H1 (cell line): Measurements from ENCODE around the gene RSPH6A. TPM values are rescaled to one million over a fixed set of nuclear protein-coding genes. Genes with fewer than 3 reads are reported as not detected.

Source experiments
- CTCF ChIA-PET: fragments of 300-600 bp; sonication (Branson Sonifier 250); formaldehyde crosslinking; loops from one replicate; lab custom pipeline; 2021; ENCODE audit not compliant: partially characterized antibody; lab: Charles Lee
- POLR2A ChIA-PET: fragments of 300-600 bp; sonication (Branson Sonifier 250); formaldehyde crosslinking; loops from one replicate; lab custom pipeline; 2021; ENCODE audit warnings: inconsistent platforms; ENCODE audit not compliant: partially characterized antibody; lab: Charles Lee
- DNase-seq, 2 experiments: peaks; one replicate each; pipeline versions ENCODE4 v3.0.0 to v3.0.0-alpha.2; 2010 to 2022; ENCODE audit warnings: low spot score in 2 of 2, low read depth in 1 of 2, mixed read lengths in 1 of 2
- FAIRE-seq: peaks from 2 replicates; lab custom pipeline; 2011; peaks lifted over from hg19 to GRCh38; lab: Jason Lieb, UNC
- H2AFZ ChIP-seq: 2 replicates; pipeline ENCODE4 v1.8.1; 2012; ENCODE audit warnings: low read length, inconsistent platforms
- H2AK5ac ChIP-seq: 2 replicates; pipeline ENCODE4 v1.6.1; 2013; ENCODE audit warnings: low read depth, low read length
- H2BK120ac ChIP-seq: replicated peaks from 2 replicates; pipeline ENCODE3; 2013; ENCODE audit warnings: low read depth, low read length, inconsistent platforms
- H2BK12ac ChIP-seq: 2 replicates; pipeline ENCODE4 v1.6.1; 2013; ENCODE audit warnings: low read depth, low read length
- H2BK15ac ChIP-seq: 2 replicates; pipeline ENCODE4 v1.6.1; 2013; ENCODE audit warnings: low read length
- H2BK20ac ChIP-seq: 2 replicates; pipeline ENCODE4 v1.6.1; 2013; ENCODE audit warnings: low read length
- H2BK5ac ChIP-seq: 2 replicates; pipeline ENCODE4 v1.6.1; 2013; ENCODE audit warnings: low read depth, low read length
- H3K14ac ChIP-seq: 2 replicates; pipeline ENCODE4 v1.6.1; 2013; ENCODE audit warnings: inconsistent platforms; ENCODE audit not compliant: insufficient read length
- H3K18ac ChIP-seq: 2 replicates; pipeline ENCODE4 v1.6.1; 2013; ENCODE audit warnings: low read length; ENCODE audit errors: extremely low read depth
- H3K23ac ChIP-seq: 2 replicates; pipeline ENCODE4 v1.6.1; 2013; ENCODE audit warnings: inconsistent platforms; ENCODE audit not compliant: insufficient read length
- H3K23me2 ChIP-seq: 2 replicates; pipeline ENCODE4 v1.6.1; 2013; ENCODE audit warnings: low read depth, low read length
- H3K27ac ChIP-seq: 2 replicates; pipeline ENCODE4 v1.6.1; 2011; ENCODE audit warnings: low read depth, low read length, inconsistent platforms
- H3K27me3 ChIP-seq, 4 experiments: replicated peaks in 1 of 4; 1 replicate in 1 of 4; 2 replicates in 3 of 4; pipeline versions ENCODE4 v1.6.1 to v1.8.1; 2011 to 2013; ENCODE audit warnings: low read length in 3 of 4, mild to moderate bottlenecking in 3 of 4, inconsistent platforms in 2 of 4, mixed read lengths in 2 of 4, moderate library complexity in 1 of 4; ENCODE audit not compliant: control insufficient read depth in 3 of 4, insufficient read depth in 3 of 4; ENCODE audit errors: extremely low read depth in 1 of 4
- H3K36me3 ChIP-seq, 4 experiments: 2 replicates each; pipeline versions ENCODE4 v1.6.1 to v1.8.1; 2011 to 2013; ENCODE audit warnings: mild to moderate bottlenecking in 4 of 4, low read length in 3 of 4, moderate library complexity in 2 of 4, control low read depth in 1 of 4, inconsistent platforms in 1 of 4; ENCODE audit not compliant: insufficient read depth in 4 of 4, control insufficient read depth in 2 of 4
- H3K4ac ChIP-seq: replicated peaks from 2 replicates; pipeline ENCODE3; 2013; ENCODE audit warnings: low read length, low read depth, mixed read lengths, inconsistent platforms; ENCODE audit not compliant: insufficient read length
- H3K4me1 ChIP-seq, 4 experiments: replicated peaks in 1 of 4; 1 replicate in 1 of 4; 2 replicates in 3 of 4; pipeline versions ENCODE4 v1.6.1 to v1.8.1; 2011 to 2013; ENCODE audit warnings: low read length in 3 of 4, inconsistent platforms in 2 of 4, mixed read lengths in 1 of 4; ENCODE audit not compliant: insufficient read depth in 4 of 4, control insufficient read depth in 3 of 4
- H3K4me2 ChIP-seq, 2 experiments: 2 replicates each; pipeline versions ENCODE4 v1.6.1 to v1.8.1; 2011 to 2013; ENCODE audit warnings: low read depth in 2 of 2, low read length in 2 of 2, control low read depth in 1 of 2, inconsistent platforms in 1 of 2, mild to moderate bottlenecking in 1 of 2; ENCODE audit not compliant: insufficient read depth in 1 of 2
- H3K4me3 ChIP-seq, 4 experiments: fragments of 200-600, 300-600 bp in 1 of 4; sonication (generic), shearing (Covaris generic), sonication (Bioruptor Twin) in 1 of 4; 2 replicates each; pipeline versions ENCODE4 v1.5.1 to v1.8.1; 2011 to 2016; ENCODE audit warnings: low read length in 4 of 4, low read depth in 3 of 4, control low read depth in 2 of 4, inconsistent platforms in 2 of 4, mild to moderate bottlenecking in 2 of 4, mixed read lengths in 1 of 4, moderate library complexity in 1 of 4; ENCODE audit not compliant: insufficient read depth in 2 of 4; ENCODE audit errors: extremely low read depth in 1 of 4
- H3K56ac ChIP-seq: replicated peaks from 2 replicates; pipeline ENCODE3; 2013; ENCODE audit warnings: low read depth, mild to moderate bottlenecking, mixed read lengths, low read length, inconsistent platforms; ENCODE audit not compliant: insufficient read length
- H3K79me1 ChIP-seq: 2 replicates; pipeline ENCODE4 v1.6.1; 2013; ENCODE audit warnings: low read depth, low read length, control low read depth
- H3K79me2 ChIP-seq, 2 experiments: 2 replicates each; pipeline versions ENCODE4 v1.6.1 to v1.8.1; 2012 to 2013; ENCODE audit warnings: low read length in 2 of 2, mild to moderate bottlenecking in 2 of 2, inconsistent platforms in 1 of 2; ENCODE audit not compliant: insufficient read depth in 2 of 2, control insufficient read depth in 1 of 2
- H3K9ac ChIP-seq, 4 experiments: replicated peaks in 1 of 4; 1 replicate in 1 of 4; 2 replicates in 3 of 4; pipeline versions ENCODE4 v1.6.1 to v1.8.1; 2011 to 2013; ENCODE audit warnings: low read depth in 3 of 4, low read length in 3 of 4, control low read depth in 2 of 4, mild to moderate bottlenecking in 2 of 4, moderate library complexity in 2 of 4, inconsistent platforms in 1 of 4; ENCODE audit errors: extremely low read depth in 1 of 4
- H3K9me3 ChIP-seq, 2 experiments: 2 replicates each; pipeline versions ENCODE4 v1.6.1 to v1.8.1; 2012 to 2013; ENCODE audit warnings: mild to moderate bottlenecking in 2 of 2, moderate library complexity in 2 of 2, control low read depth in 1 of 2, inconsistent platforms in 1 of 2, low read depth in 1 of 2, low read length in 1 of 2, mixed read lengths in 1 of 2; ENCODE audit not compliant: insufficient read depth in 2 of 2
- H4K20me1 ChIP-seq, 2 experiments: replicated peaks in 1 of 2; 2 replicates each; pipeline versions ENCODE3 to v1.8.1; 2011 to 2013; ENCODE audit warnings: inconsistent platforms in 2 of 2, low read length in 2 of 2, mild to moderate bottlenecking in 1 of 2; ENCODE audit not compliant: insufficient read depth in 2 of 2, control insufficient read depth in 1 of 2
- H4K5ac ChIP-seq: 2 replicates; pipeline ENCODE4 v1.6.1; 2013; ENCODE audit warnings: low read length, low read depth, mixed read lengths, inconsistent platforms; ENCODE audit not compliant: insufficient read length
- H4K8ac ChIP-seq: 2 replicates; pipeline ENCODE4 v1.8.0; 2013; ENCODE audit warnings: mild to moderate bottlenecking, moderate library complexity, low read length, inconsistent platforms; ENCODE audit not compliant: insufficient read depth; ENCODE audit errors: extremely low read depth
- H4K91ac ChIP-seq: replicated peaks from 2 replicates; pipeline ENCODE3; 2013; ENCODE audit warnings: low read length, mixed read lengths, inconsistent platforms; ENCODE audit not compliant: insufficient read length
- BRCA1 ChIP-seq: IDR thresholded peaks from 2 replicates; pipeline ENCODE4 v1.6.1; 2012; ENCODE audit warnings: low read depth, low read length, improper control_type of control experiment
- CHD1 ChIP-seq: IDR thresholded peaks from 2 replicates; pipeline ENCODE4 v1.6.1; 2012; ENCODE audit warnings: low read depth, low read length, improper control_type of control experiment
- EGR1 ChIP-seq: IDR thresholded peaks from 2 replicates; pipeline ENCODE4 v1.6.1; 2011; ENCODE audit warnings: low read depth, low read length, borderline replicate concordance
- EZH2 ChIP-seq: fragments of 200-600 bp; sonication (generic); IDR thresholded peaks from 2 replicates; pipeline ENCODE4 v1.7.1; 2012; ENCODE audit warnings: low read depth, mild to moderate bottlenecking, moderate library complexity, low read length, inconsistent platforms; ENCODE audit not compliant: severe bottlenecking
- GABPA ChIP-seq: IDR thresholded peaks from 2 replicates; pipeline ENCODE4 v1.6.1; 2011; ENCODE audit warnings: mild to moderate bottlenecking, low read length, moderate library complexity, borderline replicate concordance; ENCODE audit not compliant: insufficient read depth
- KDM1A ChIP-seq: fragments of 200-600, 300-600 bp; sonication (generic); IDR thresholded peaks from 2 replicates; pipeline ENCODE4 v1.7.1; 2016; ENCODE audit warnings: mild to moderate bottlenecking, low read length, borderline replicate concordance
- RAD21 ChIP-seq, 2 experiments: IDR thresholded peaks in 1 of 2; conservative IDR thresholded peaks in 1 of 2; 2 replicates each; pipeline ENCODE4 v1.6.1; 2011; ENCODE audit warnings: low read depth in 2 of 2, low read length in 2 of 2, improper control_type of control experiment in 1 of 2, inconsistent platforms in 1 of 2, mild to moderate bottlenecking in 1 of 2, moderate library complexity in 1 of 2
- RXRA ChIP-seq: IDR thresholded peaks from 2 replicates; pipeline ENCODE4 v1.6.1; 2011; ENCODE audit warnings: low read depth, mild to moderate bottlenecking, low read length, moderate library complexity; ENCODE audit not compliant: insufficient read depth
- SAP30 ChIP-seq: fragments of 300-600 bp; sonication (generic); IDR thresholded peaks from 2 replicates; pipeline ENCODE4 v1.7.1; 2012; ENCODE audit warnings: low read length, moderate library complexity, mild to moderate bottlenecking, inconsistent platforms; ENCODE audit not compliant: insufficient read depth, insufficient replicate concordance
- SIN3A ChIP-seq, 2 experiments: IDR thresholded peaks in 1 of 2; conservative IDR thresholded peaks in 1 of 2; 2 replicates each; pipeline ENCODE4 v1.6.1; 2011 to 2012; ENCODE audit warnings: low read length in 2 of 2, improper control_type of control experiment in 1 of 2, low read depth in 1 of 2, mild to moderate bottlenecking in 1 of 2
- SP4 ChIP-seq: IDR thresholded peaks from 2 replicates; pipeline ENCODE4 v1.6.1; 2012; ENCODE audit warnings: low read length, inconsistent platforms
- YY1 ChIP-seq: IDR thresholded peaks from 2 replicates; pipeline ENCODE4 v1.6.1; 2011; ENCODE audit warnings: low read depth, mild to moderate bottlenecking, low read length
- WGBS, 2 experiments: shearing (Covaris generic) in 1 of 2; methylation state at CpG; one replicate each; pipeline versions ENCODE4 v1.1.6 to v1.1.7; 2013 to 2015; ENCODE audit warnings: low lambda C conversion rate in 2 of 2, mixed read lengths in 2 of 2, inconsistent platforms in 1 of 2, low coverage in 1 of 2, missing lambda C conversion rate in 1 of 2; ENCODE audit not compliant: insufficient replicate concordance in 2 of 2, insufficient coverage in 1 of 2, insufficient read length in 1 of 2; ENCODE audit errors: extremely low coverage in 1 of 2, missing lambda C conversion rate in 1 of 2; 5-methylcytosine and 5-hydroxymethylcytosine counted together
- polyA plus RNA-seq, 7 experiments: library from polyadenylated mRNA; depleted of rRNA in 3 of 7; stranded (reverse) in 5 of 7; unstranded in 2 of 7; fragments of >200 nt in 5 of 7; fragments of 200-250 nt in 2 of 7; gene quantifications; 1 replicate in 5 of 7; 2 replicates in 1 of 7; 4 replicates in 1 of 7; pipeline versions ENCODE4 v1.2.1 to v1.2.3, GENCODE V29; 2011 to 2013; ENCODE audit warnings: missing spikeins in 2 of 7, mixed read lengths in 2 of 7
- total RNA-seq: library from RNA; stranded (reverse); fragmentation: NEBNext Ultra II Directional; extraction: Animal tissue kit (Norgen Biotek cat#: 25700); gene quantifications from 2 replicates; pipeline ENCODE4 v1.2.1, GENCODE V29; 2021

Gene RSPH6A
- total and polyA plus RNA-seq, 2 of the 8 experiments (the other 6 are each of a cell fraction or from before 2014, with no cell fraction given): 0.05 to 0.19 TPM

- H2AFZ ChIP-seq: no peak overlapping the region
- H2AK5ac ChIP-seq: no peak overlapping the region
- H3K23ac ChIP-seq: no peak overlapping the region
- H3K9ac ChIP-seq: no peak overlapping the region
- peaks cover 3 to 17% of the 10 kb centered on the region in 2 experiments for H4K20me1 ChIP-seq
- H3K27ac ChIP-seq: no peak overlapping the region
- no peak overlapping the region for H4K8ac ChIP-seq
- H2BK15ac ChIP-seq: no peak overlapping the region
- no peak overlapping the region for H3K4ac ChIP-seq
- no peak overlapping the region for H3K4me2 ChIP-seq
- no peaks in the 10 kb centered on the region for H3K9me3 ChIP-seq
- H3K79me2 ChIP-seq: no peaks in the 10 kb centered on the region
- H2BK120ac ChIP-seq: no peak overlapping the region
- H3K14ac ChIP-seq: no peak overlapping the region
- no peaks in the 10 kb centered on the region for H3K79me1 ChIP-seq
- H3K56ac ChIP-seq: no peak overlapping the region
- 0 out of 2 replicates have a peak, but pooled peaks cover 1% of the 10 kb centered on the region for H3K23me2 ChIP-seq
- no peaks in the 10 kb centered on the region for H3K4me1 ChIP-seq
- FAIRE-seq: no peak
- 88% methylated on average over 16 of the region's 16 CpGs; no CpG with 5 or more reads in 1 of the 2 experiments for WGBS, 2 experiments
- no peak overlapping the region for H2BK5ac ChIP-seq
- H3K4me3 ChIP-seq: no peak overlapping the region
- H4K91ac ChIP-seq: no peak overlapping the region
- TF ChIP-seq SP4: no peak
- no peak for TF ChIP-seq BRCA1
- TF ChIP-seq EZH2: no peak
- TF ChIP-seq SAP30: no peak
- no peak for TF ChIP-seq RXRA
- no peak for TF ChIP-seq GABPA
- TF ChIP-seq SIN3A (conservative IDR thresholded peaks at IDR 0.05 in 1 of 2, IDR thresholded peaks at IDR 0.05 in 1 of 2; ENCODE audit: low read depth in 1 of 2, low read length in 2 of 2): no peak
- no peak for TF ChIP-seq RAD21 (IDR thresholded peaks at IDR 0.05 in 1 of 2, conservative IDR thresholded peaks at IDR 0.05 in 1 of 2; ENCODE audit: low read depth in 2 of 2, low read length in 2 of 2)
- no peak for TF ChIP-seq KDM1A
- TF ChIP-seq YY1: no peak
- no peak for TF ChIP-seq CHD1
- TF ChIP-seq EGR1: no peak
- H2BK12ac ChIP-seq: no peak overlapping the region
- DNase-seq: no peak
- H3K36me3 ChIP-seq: peaks cover 50 to 74% (median 65%) of the 10 kb centered on the region in 4 experiments
- CTCF ChIA-PET: interaction anchor here (0.9 to 5.3 kb wide), 6 partner anchors 11 to 140 kb away, joined by 3 to 42 read pairs (median 6); no protein-coding TSS in a partner anchor
- H3K18ac ChIP-seq: no peak overlapping the region
- no peaks in the 10 kb centered on the region for H3K27me3 ChIP-seq
- POLR2A ChIA-PET: interaction anchor here (0.9 to 3.6 kb wide), 4 partner anchors 10 to 30 kb away, joined by 3 to 22 read pairs (median 4); partner anchors contain the start of gene RSPH6A
- H2BK20ac ChIP-seq: no peak overlapping the region
- H4K5ac ChIP-seq: no peak overlapping the region
Measured at GRCh38 chr19:45828945-45829344, 13.8 kb upstream of the RSPH6A start.
